ENCODE measurements around the gene SLC7A9.
"Not testable (repeated sequence)": the region's sequence is repeated elsewhere in the genome, so short reads cannot be mapped to it uniquely, and the experiment has no call there.

The SLC7A9 gene

DNA sequence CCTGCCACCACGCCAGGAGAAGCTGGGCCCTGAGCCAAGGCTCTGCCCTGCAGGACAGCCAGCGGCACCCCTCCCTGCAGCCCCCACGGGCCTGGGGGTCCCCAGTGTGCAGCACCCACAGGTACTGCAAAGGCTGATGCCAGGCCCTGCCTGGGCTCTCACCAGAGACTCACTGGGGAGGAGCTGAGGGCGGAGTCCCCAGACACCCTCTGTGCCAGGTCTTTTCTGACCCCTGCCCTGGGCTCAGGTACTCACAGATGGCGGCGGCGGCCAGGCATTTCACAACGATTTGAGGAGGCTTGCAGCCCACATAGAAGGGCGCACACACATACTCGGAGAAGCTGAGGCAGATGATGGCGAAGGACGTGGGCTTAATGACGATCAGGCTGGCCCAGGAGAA, 5.7 kb downstream of the SLC7A9 start:
- no peak for DNase-seq (ENCODE audit: low spot score)

DNA sequence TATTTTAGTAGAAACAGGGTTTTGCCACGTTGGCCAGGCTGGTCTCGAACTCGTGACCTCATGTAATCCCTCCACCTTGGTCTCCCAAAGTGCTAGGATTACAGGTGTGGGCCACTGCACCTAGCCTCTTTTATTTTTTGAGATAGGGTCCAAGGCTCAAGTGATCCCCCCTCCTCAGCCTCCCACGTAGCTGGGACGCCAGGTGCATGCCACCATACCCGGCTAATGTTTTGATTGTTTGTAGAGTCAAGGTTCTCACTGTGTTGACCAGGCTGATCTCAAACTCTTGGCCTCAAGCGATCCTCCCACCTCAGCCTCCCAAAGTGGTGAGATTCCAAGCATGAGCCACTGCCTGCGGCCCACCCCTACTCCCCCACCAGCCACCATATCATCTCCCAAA, 6.3 kb downstream of the SLC7A9 start:
- DNase-seq (ENCODE audit: low spot score), result no peak

DNA sequence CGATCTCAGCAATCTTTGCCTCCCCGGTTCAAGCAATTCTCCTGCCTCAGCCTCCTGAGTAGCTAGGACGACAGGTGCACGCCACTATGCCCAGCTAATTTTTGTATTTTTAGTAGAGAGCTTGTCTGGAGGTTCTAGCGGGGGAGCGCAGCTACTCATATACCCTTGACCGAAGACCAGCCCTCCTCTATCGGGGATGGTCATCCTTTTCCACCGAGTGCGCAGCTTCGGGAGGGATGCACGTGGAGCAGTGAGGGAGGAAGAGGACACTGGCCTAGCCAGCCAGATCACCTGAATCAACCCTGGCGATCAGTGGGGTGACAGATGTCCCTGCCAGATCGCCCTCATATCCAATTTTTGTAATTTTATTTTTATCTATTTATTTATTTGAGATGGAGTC, 6.8 kb downstream of the SLC7A9 start:
- DNase-seq (ENCODE audit: low spot score), result no peak

DNA sequence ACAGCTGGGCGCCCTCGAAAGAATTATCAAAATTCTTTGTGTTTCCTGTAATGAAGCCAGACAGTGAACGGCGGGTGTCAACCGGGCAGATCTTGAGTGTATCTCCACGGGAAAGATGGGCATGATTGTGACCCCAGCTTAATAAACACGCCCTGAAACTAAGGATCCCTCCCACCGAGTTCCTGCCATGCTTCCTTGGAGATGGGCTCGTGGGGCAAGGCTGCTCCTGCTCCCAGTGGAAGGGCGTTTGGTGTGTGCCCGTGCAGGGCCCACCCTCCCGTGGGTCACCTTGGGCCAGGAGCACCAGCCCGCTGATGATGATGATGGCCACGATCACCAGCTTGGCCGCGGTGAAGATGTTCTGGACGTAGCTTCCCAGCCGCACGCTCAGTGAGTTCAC, 7.4 kb downstream of the SLC7A9 start:
- no peak for DNase-seq (ENCODE audit: low spot score)

DNA sequence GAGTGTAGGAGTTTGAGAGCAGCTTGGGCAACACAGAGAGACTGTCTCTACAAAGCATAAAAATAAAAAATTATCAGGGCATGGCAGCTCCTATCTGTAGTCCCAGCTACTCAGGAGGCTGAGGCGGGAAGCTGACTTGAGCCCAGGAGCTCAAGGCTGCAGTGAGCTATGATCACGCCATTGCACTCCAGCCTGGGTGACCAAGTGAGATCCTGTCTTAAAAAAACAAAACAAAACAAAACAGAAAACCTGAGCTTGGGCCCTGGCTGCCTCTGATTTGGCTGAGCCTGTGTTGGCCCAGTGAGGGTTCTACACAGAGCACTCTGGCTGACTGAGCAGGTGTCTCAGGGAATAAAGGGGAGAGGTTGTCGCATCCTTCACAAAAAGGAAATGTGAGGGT, 8.0 kb downstream of the SLC7A9 start:
- DNase-seq (ENCODE audit: low spot score), result no peak

DNA sequence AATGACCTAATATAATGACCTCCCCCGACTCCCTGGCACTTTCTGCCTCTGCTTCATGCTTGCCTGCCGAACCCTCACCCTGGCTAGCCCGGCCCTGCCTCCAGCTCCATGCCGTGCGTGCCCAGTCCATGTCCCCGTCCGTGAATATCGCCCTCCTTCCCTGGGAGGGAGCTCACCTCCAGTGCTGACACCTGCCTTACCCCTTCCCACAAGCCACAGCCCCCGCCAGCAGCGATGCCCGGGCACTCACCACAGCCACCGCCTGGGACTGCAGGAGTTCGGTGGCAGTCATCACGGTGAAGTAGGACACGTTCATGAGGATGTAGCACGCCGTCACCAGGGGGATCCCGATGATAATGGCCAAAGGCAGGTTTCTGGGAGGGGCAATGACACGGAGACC, 10.0 kb downstream of the SLC7A9 start:
- no peak for DNase-seq (ENCODE audit: low spot score)

DNA sequence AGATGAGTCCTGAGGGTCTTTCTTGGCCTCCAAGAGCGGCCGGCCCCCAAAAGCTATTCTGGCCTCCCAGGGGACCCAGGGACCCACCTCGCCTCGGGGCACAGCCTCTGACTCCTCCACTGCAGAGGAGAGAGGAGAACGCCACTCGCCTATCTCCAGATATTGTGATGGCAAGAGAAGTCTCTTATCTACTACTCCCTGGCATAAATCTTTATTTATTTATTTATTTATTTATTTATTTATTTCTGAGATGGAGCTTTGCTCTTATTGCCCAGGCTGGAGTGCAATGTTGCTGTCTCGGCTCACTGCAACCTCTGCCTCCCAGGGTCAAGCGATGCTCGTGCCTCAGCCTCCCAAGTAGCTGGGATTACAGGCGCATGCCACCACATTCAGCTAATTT, 11.0 kb downstream of the SLC7A9 start:
- no peak for DNase-seq (ENCODE audit: low spot score)

DNA sequence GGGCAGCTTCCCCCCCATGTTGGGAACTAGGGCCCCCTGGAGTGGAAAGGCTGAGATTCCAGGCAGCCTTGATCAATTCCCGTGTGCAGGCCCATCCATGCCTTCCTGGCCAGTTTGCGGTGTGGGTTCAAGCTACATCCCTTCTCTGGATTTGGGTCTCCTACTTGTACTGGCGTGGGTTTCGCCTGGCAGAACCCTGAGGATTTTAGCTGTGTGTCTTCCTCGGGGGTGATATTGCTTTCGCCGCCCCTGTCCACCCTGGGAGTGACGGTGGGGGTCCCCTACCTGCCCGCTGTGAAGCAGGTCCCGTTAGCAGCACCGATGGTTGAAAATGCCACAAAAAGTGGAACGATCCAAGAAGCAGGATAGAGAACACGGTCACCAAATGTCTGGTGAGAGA, 11.4 kb downstream of the SLC7A9 start:
- no peak for DNase-seq (ENCODE audit: low spot score)

DNA sequence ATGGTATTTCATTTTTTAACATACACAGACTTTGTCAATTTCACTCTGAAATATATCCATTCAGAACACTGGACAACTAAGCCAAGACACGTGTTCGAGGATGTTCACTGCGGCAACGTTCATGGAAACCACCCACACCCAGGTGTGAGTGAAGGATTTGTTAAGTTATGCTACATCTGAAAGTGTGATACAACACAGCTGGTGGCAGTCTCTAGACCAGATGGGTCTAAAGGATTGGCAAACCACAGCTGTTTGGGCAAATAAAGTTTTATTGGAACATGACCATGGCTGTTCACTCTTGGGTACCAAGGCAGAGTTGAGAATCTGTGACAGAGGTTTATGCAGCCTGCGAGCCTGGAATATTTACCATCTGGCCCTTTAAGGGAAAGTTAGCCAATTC, 12.0 kb downstream of the SLC7A9 start:
- no peak for DNase-seq (ENCODE audit: low spot score)

DNA sequence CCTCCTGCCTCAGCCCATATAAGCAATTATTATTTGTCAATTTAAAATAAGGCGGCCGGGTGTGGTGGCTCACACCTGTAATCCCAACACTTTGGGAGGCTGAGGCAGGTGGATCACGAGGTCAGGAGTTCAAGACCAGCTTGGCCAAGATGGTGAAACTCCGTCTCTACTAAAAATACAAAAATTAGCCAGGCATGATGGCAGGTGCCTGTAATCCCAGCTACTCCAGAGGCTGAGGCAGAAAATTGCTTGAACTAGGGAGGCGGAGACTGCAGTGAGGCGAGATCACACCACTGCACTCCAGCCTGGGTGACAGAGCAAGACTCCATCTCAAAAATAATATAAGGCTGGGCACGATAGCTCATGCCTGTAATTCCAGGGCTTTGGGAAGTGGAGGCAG, 12.7 kb downstream of the SLC7A9 start:
- DNase-seq (ENCODE audit: low spot score), result not testable (repeated sequence)

DNA sequence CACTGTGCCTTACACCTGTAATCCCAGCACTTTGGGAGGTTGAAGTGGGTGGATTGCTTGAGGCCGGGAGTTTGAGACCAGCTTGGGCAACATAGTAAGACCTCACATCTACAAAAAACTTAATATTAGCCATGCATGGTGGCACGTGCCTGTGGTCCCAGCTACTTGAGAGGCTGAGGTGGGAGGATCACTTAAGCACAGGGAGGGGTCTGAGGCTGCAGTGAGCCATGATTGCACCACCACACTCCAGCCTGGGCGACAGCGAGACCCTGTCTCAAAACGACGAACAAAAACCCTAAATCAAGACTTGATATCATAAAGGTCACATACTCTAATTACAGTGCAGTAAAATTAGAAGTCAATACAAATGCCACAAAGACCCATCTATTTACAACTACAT, 17.4 kb downstream of the SLC7A9 start:
- no peak for DNase-seq (ENCODE audit: low spot score)

DNA sequence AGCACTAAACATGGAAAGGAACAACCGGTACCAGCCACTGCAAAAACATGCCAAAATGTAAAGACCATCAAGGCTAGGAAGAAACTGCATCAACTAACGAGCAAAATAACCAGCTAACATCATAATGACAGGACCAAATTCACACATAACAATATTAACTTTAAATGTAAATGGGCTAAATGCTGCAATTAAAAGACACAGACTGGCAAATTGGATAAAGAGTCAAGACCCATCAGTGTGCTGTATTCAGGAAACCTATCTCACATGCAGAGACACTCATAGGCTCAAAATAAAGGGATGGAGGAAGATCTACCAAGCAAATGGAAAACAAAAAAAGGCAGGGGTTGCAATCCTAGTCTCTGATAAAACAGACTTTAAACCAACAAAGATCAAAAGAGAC, 21.5 kb downstream of the SLC7A9 start:
- not testable (repeated sequence) for DNase-seq (ENCODE audit: low spot score)

DNA sequence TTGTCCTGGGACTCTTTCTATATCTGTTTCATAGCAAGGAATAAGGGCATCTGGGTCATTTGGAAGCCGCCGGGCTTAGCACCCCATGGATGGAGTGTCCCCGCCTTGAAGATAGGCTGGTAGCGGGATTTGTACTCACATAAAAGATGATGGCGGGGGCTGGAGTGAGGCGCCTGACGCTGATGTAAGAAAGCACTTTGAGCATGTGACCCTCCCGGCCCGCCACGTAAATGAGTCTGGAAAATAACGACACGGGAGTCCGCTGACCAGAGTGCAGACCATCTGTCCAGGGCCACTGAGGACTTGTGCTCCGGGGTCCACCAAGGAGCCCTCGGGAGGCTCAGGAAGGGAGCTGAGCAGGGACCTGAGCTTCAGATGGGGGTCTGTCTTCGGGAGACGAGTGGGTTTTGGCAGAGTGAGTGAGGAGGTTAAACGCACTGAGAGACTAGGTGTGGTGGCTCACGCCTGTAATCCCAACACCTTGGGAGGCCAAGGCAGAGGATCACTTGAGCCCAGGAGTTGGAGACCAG, 25.8 kb downstream of the SLC7A9 start:
- DNase-seq (ENCODE audit: low spot score), result no peak

DNA sequence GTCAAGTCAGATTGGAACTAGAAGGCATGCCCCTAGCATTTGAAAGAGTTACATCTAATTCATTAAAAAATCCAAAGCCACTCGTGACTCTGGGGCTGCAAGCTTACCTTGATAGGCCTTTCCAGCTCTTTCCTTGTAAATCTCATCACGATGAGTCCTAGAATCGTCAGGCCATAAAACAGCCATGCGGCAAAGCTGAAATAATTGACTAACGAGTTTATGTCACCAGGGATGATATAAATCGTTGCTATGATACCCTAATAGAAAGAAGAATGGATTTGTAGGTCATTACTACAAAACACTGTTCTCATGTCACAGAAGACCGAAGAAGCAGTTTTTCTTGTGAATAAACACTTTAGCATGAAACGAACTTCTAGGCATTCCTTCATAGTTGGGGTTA, 27.5 kb downstream of the SLC7A9 start:
- no peak for DNase-seq (ENCODE audit: low spot score)

DNA sequence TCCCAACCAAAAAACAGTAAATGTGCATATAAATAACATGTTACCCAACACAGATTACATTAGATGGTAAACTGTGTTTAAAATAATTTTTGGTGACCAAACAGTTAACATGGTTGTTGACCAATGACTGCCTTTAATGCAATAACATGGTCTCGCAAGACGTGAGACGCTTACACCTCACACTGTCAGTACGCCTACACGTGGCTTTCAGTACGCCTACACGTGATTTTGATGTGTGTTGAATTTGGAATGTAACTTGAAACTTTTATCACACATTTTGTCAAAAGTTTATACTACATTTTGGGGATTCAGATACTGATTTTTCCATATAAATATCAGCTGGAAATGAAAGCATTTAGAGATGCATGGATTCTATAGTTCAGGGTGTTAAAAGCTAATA, 32.0 kb downstream of the SLC7A9 start:
- no peak for DNase-seq (ENCODE audit: low spot score)

DNA sequence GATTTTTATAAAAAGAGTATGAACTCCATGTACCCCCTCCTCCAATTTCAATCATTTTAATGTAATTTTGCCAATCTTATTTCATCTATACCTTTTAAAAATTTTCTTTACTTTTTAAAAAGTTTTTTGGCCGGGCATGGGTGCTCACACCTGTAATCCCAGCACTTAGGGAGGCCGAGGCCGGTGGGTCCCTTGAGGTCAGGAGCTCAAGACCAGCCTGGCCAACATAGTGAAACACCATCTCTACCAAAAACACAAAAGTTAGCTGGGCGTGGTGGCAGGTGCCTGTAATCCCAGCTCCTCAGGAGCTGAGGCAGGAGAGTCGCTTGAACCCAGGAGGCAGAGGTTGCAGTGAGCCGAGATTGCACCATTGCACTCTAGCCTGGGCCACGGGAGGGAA, 36.2 kb downstream of the SLC7A9 start:
- DNase-seq (ENCODE audit: low spot score), result not testable (repeated sequence)

DNA sequence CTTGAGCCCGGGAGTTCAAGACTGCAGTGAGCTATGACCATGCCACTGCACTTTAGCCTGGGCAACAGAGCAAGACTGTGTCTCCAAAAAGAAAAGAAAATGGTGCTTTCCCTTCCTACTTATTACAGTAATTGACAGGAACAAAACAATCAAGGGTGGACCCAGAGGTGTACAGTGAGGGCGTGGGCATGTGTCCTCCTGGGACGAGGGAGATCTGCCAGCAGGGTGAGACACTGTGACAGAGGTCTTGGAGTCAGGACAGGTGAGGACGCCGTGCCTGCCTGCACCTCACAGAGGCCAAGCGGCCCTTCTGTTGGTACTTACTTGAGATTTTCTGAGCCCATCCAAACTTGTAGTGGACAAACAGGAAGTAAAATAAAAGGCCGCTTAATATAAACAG, 36.7 kb downstream of the SLC7A9 start:
- DNase-seq (ENCODE audit: low spot score), result not testable (repeated sequence)

DNA sequence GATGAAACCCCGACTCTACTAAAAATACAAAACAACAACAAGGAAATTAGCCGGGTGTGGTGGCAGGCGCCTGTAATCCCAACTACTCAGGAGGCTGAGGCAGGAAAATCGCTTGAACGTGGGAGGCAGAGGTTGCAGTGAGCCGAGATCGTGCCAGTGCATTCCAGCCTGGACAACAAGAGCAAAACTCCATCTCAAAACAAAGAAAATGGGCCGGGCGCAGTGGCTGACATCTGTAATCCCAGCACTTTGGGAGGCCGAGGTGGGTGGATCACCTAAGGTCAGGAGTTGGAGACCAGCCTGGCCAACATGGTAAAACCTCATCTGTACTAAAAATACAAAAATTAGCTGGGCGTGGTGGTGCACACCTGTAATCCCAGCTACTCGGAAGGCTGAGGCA, 37.5 kb downstream of the SLC7A9 start:
- DNase-seq (ENCODE audit: low spot score), result not testable (repeated sequence)

DNA sequence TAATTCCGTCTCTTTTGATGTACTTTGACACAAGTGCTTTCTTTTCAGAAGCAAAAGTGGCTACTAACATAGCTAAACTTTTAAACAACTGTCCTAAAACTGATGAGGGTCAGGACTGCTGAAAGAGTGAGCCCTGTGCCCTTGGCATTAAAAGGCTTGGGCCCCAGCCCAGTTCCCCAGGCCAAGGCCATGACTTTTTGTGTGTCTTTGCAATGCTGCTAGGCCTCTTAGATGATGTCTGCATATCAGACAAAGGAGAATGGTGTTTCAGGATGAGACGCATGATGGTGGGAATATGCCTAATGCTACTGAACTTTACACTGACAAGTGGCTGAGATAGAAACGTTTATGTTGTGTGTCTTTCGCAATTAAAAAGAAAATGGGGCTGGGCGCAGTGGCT, 38.0 kb downstream of the SLC7A9 start:
- no peak for DNase-seq (ENCODE audit: low spot score)

DNA sequence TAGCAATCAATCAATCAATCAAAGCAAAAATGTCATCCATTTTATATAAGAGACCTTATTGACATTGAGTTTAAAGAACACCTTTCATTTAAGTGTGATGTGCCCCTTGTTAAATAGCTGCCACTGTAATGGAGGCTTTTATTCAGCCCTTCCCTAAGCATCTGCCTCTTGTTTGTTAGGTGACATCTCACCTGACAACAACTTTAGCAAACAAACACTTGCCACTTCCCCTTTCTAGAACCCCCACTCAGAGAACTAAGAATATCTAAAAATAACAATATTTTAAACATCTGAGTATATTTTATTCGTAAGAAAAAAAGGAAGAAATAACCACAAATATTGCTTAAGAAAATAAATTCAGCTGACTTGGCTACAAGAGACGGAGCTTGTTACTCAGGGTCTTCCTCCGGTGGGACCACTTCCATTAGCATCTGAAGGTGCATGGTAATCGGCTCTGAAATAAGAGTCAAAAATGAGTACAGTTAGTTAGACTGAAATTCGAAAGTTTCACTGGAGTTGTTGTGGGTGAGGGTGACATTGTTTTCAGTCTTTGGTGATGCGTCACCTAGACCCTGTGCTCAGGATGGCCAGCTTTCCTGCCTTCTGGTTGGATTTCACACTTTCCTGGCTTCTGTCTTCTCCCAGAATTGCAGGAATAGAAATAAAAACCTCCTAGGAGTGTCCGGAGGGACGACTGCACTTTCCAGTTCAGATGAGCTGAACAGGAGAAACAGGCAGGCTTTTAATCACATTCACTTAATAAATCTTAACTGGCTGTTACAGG, 39.1 kb downstream of the SLC7A9 start:
- no peak for DNase-seq (ENCODE audit: low spot score)

DNA sequence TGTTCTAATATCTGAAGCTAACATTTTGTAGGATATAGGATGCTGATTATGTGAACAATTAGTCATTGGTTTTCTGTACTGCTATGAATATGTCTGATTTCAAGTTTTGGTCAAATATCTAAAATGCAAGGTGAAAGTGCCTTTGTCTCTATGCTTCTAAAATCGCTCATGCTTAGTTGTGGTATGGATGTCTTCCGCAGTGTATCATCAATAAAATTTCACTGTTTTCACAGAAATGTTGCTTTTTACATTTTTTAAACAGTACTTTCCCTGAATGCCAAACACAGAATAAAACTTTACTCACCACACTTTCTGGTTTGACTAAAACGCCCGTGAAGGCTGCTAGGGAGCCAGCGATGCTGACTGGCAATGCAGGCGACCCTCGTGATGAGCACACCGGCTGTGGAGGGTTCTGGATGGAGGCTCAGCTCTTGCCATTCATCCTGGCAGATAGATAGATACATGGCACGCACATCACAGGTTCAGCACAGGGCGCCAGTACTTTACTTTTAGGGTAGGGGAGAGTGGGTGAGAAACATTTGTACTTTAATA, 40.1 kb downstream of the SLC7A9 start:
- no peak for DNase-seq (ENCODE audit: low spot score)

DNA sequence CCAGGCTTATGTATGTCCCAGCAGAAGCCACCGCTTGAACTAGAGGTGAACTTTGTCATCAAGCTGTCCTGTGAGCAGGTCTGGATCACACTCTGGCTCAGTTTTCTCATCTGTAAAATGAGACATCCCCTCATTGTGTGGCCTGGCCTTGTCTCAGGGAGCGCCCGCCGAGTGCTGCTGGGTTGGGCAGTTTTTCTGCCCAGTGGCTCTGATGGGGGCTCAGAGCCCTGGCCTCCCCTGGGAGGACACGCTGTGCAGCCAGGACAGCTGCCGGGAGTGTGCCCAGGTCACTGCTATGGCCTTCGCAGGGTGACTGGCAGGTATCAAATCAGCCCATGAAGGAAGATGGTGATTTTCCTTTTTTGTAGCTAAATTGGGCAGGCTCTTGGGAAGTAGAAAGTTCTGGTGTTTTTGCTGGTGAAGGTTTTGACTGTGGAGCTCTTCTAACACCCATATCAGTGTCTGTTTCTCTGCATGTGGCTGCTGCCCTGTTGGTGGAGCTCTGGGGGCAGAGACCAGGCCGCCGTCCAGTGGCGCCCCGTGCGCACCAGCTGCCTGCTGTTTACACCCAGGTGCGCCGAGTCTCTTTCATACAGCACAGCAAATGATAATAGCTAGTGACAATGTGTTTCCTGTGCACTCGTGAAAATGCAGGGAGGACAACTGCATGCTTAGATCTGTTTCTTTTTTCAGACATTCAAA, 40.8 kb downstream of the SLC7A9 start:
- DNase-seq (ENCODE audit: low spot score), result no peak

DNA sequence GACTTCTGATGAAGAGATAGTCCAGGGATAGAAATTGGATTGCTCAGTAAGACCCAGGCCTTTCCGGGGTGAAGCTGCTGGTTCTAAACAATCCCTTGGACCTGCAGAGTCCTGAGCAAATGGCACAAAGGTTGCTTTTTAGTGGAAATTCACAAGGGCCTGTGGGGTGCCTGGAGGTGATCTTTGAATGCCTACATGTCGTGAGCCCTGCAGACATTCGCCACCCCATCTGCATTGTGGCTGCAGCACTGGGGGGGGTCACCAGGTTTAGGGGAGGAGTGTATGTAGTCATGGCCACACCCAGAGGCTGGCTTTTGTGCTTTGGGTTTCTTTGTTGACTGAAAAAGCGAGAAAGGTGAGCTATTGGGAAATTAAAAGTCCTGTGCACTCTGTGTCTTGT, 41.4 kb downstream of the SLC7A9 start:
- no peak for DNase-seq (ENCODE audit: low spot score)
